HCT116 (cell line): ENCODE results near the gene TMEM243. TPM values are rescaled to one million over a fixed set of nuclear protein-coding genes. Genes with fewer than 3 reads are reported as not detected.
"Not testable (repeated sequence)": the region's sequence is repeated elsewhere in the genome, so short reads cannot be mapped to it uniquely, and the experiment has no call there.

Source experiments
- ATAC-seq: fragments of 200-7000 bp; cut with Tn5 transposase; 2 replicates; pipeline ENCODE4 v1.9.1; 2020; ENCODE audit warnings: mild to moderate bottlenecking, moderate library complexity
- BruUV-seq: library from RNA; stranded (reverse); fragments of 400-500 nt; replicated peaks from 2 replicates; lab custom pipeline; 2021; lab: Mats Ljungman, UMichigan
- CTCF ChIA-PET: fragments of 300-600 bp; sonication (Branson Sonifier 250); formaldehyde crosslinking; loops from one replicate; lab custom pipeline; 2021; ENCODE audit warnings: antibody characterized with exemption; lab: Charles Lee
- POLR2A ChIA-PET: fragments of 300-600, 350-600 bp; sonication (Branson Sonifier 250); formaldehyde crosslinking; loops from one replicate; lab custom pipeline; 2021; ENCODE audit warnings: antibody characterized with exemption; lab: Charles Lee
- RAD21 ChIA-PET, 2 experiments: fragments of 300-600 bp; sonication (Branson Sonifier 250); formaldehyde crosslinking; loops; one replicate each; lab custom pipeline; 2023; ENCODE audit warnings: low total read pairs in 2 of 2; ENCODE audit not compliant: uncharacterized antibody in 2 of 2, unreplicated experiment in 2 of 2, low non-redundant PET in 1 of 2; lab: Charles Lee
- DNase-seq: peaks from one replicate; pipeline ENCODE4 v3.0.0-alpha.2; 2010; ENCODE audit warnings: low read depth, low spot score
- H2AFZ ChIP-seq: fragments of 200-600 bp; shearing (Covaris generic), sonication (generic); 2 replicates; pipeline ENCODE4 v1.6.1; 2017; ENCODE audit warnings: low read depth, mixed run types, mixed read lengths, antibody characterized with exemption, low read length; ENCODE audit not compliant: poor library complexity, severe bottlenecking
- H3K27ac ChIP-seq: 2 replicates; pipeline ENCODE4 v1.5.1; 2012; ENCODE audit warnings: low read depth, low read length
- H3K27me3 ChIP-seq: fragments of 200-600 bp; sonication (generic); 2 replicates; pipeline ENCODE4 v1.6.1; 2016; ENCODE audit warnings: mixed run types, low read length, mixed read lengths; ENCODE audit not compliant: insufficient read depth
- H3K36me3 ChIP-seq, 2 experiments: fragments of 200-500 bp in 1 of 2; fragments of 200-600 bp in 1 of 2; sonication (Bioruptor generic) in 1 of 2; sonication (generic) in 1 of 2; 2 replicates each; pipeline versions ENCODE4 v1.5.1 to v1.6.1; 2014 to 2016; ENCODE audit warnings: low read length in 2 of 2, inconsistent platforms in 1 of 2, mixed read lengths in 1 of 2, mixed run types in 1 of 2; ENCODE audit not compliant: insufficient read depth in 2 of 2, control insufficient read depth in 1 of 2
- H3K4me1 ChIP-seq, 2 experiments: fragments of 200-600 bp in 1 of 2; sonication (generic) in 1 of 2; 2 replicates each; pipeline versions ENCODE4 v1.5.1 to v1.6.1; 2012 to 2017; ENCODE audit warnings: low read length in 2 of 2, inconsistent platforms in 1 of 2, mild to moderate bottlenecking in 1 of 2, mixed read lengths in 1 of 2, mixed run types in 1 of 2, moderate library complexity in 1 of 2; ENCODE audit not compliant: insufficient read depth in 2 of 2, control insufficient read depth in 1 of 2
- H3K4me2 ChIP-seq: fragments of 200-600 bp; sonication (generic); 2 replicates; pipeline ENCODE4 v1.6.1; 2017; ENCODE audit warnings: mixed run types, low read length, mixed read lengths
- H3K4me3 ChIP-seq, 2 experiments: fragments of 200-600 bp in 1 of 2; sonication (generic) in 1 of 2; replicated peaks in 1 of 2; 2 replicates each; pipeline ENCODE4 v1.5.1; 2011 to 2016; ENCODE audit warnings: low read length in 2 of 2, control low read depth in 1 of 2, low read depth in 1 of 2, mild to moderate bottlenecking in 1 of 2, mixed read lengths in 1 of 2, mixed run types in 1 of 2
- H3K79me2 ChIP-seq: fragments of 200-600 bp; sonication (generic); 2 replicates; pipeline ENCODE4 v1.6.1; 2017; ENCODE audit warnings: mild to moderate bottlenecking, mixed run types, low read length, moderate library complexity, mixed read lengths; ENCODE audit not compliant: insufficient read depth
- H3K9ac ChIP-seq: fragments of 200-600 bp; sonication (generic); 2 replicates; pipeline ENCODE4 v1.6.1; 2016; ENCODE audit warnings: low read length, mixed read lengths
- H3K9me2 ChIP-seq: fragments of 200-600 bp; sonication (generic), shearing (Covaris generic); 2 replicates; pipeline ENCODE4 v1.6.1; 2017; ENCODE audit warnings: mixed run types, mild to moderate bottlenecking, moderate library complexity; ENCODE audit not compliant: insufficient read depth
- H3K9me3 ChIP-seq, 2 experiments: fragments of 200-500 bp in 1 of 2; fragments of 200-600 bp in 1 of 2; sonication (Bioruptor generic) in 1 of 2; sonication (generic) in 1 of 2; 2 replicates each; pipeline ENCODE4 v1.6.1; 2014 to 2017; ENCODE audit warnings: low read length in 2 of 2, mixed read lengths in 2 of 2, inconsistent platforms in 1 of 2, low read depth in 1 of 2, mild to moderate bottlenecking in 1 of 2, mixed run types in 1 of 2, moderate library complexity in 1 of 2; ENCODE audit not compliant: control insufficient read depth in 1 of 2, insufficient read depth in 1 of 2
- H4K20me1 ChIP-seq: fragments of 200-600 bp; sonication (generic), shearing (Covaris generic); 2 replicates; pipeline ENCODE4 v1.6.1; 2017; ENCODE audit warnings: mixed run types, mild to moderate bottlenecking, moderate library complexity; ENCODE audit not compliant: insufficient read depth
- ATF3 ChIP-seq: IDR thresholded peaks from 2 replicates; pipeline ENCODE4 v1.6.1; 2012
- EZH2phosphoT487 ChIP-seq: fragments of 200-600 bp; IDR thresholded peaks from 2 replicates; pipeline ENCODE4 v1.6.1; 2018; ENCODE audit warnings: antibody characterized with exemption, borderline replicate concordance
- YY1 ChIP-seq: IDR thresholded peaks from 2 replicates; pipeline ENCODE4 v1.6.1; 2011; ENCODE audit warnings: low read length, low read depth, moderate library complexity, mild to moderate bottlenecking; ENCODE audit not compliant: insufficient replicate concordance; ENCODE audit errors: extremely low read depth
- ZNF274 ChIP-seq: fragments of 200-500 bp; sonication (Bioruptor generic); IDR thresholded peaks from 2 replicates; pipeline ENCODE4 v1.6.1; 2014; ENCODE audit warnings: mild to moderate bottlenecking, low read depth, low read length, inconsistent platforms
- intact Hi-C: fragments of 100-400 bp; cut with micrococcal nuclease; formaldehyde crosslinking; loops from 2 replicates; pipeline ENCODE4 v1.10.0; 2022
- total RNA-seq: library from RNA; stranded (reverse); gene quantifications from one replicate; pipeline ENCODE4 v1.2.1, GENCODE V29; 2021; ENCODE audit not compliant: unreplicated experiment

TMEM243 gene
- total RNA-seq, 1 experiment from 2014 or later, result 23.3 TPM

GRCh38 chr7:87253589-87254087 lies 34.1 kb upstream of the TMEM243 start:
- H3K4me3 ChIP-seq, result no peak overlapping the region
- no peak overlapping the region for H3K4me2 ChIP-seq
- H3K9ac ChIP-seq, result no peak overlapping the region
- CTCF ChIA-PET, result no interaction called here
- no peak for TF ChIP-seq ATF3
- no peak for TF ChIP-seq EZH2phosphoT487
- no peak for TF ChIP-seq ZNF274
- TF ChIP-seq YY1, result no peak
- BruUV-seq, result no TSS peak
- H3K27me3 ChIP-seq, result no peaks in the 10 kb centered on the region
- no peaks in the 10 kb centered on the region for H3K9me3 ChIP-seq
- no peaks in the 10 kb centered on the region for H3K4me1 ChIP-seq
- no peaks in the 10 kb centered on the region for H4K20me1 ChIP-seq
- H3K36me3 ChIP-seq, result no peaks in the 10 kb centered on the region
- POLR2A ChIA-PET, result no interaction called here
- H3K79me2 ChIP-seq, result no peaks in the 10 kb centered on the region
- no peak overlapping the region for H3K27ac ChIP-seq
- intact Hi-C loops, result no loop called here
- RAD21 ChIA-PET, result no interaction called here
- ATAC-seq (no peak), DNase-seq (no peak)
- no peaks in the 10 kb centered on the region; the same call in 1 of the 2 replicates for H3K9me2 ChIP-seq
- no peak overlapping the region for H2AFZ ChIP-seq

- RAD21 ChIA-PET, H3K27ac ChIP-seq, intact Hi-C loops, H2AFZ ChIP-seq, H3K4me1 ChIP-seq, H3K4me3 ChIP-seq, H3K9me2 ChIP-seq, H3K9me3 ChIP-seq, CTCF ChIA-PET, ATAC-seq, H3K79me2 ChIP-seq, H4K20me1 ChIP-seq, DNase-seq, H3K27me3 ChIP-seq, POLR2A ChIA-PET, H3K9ac ChIP-seq, H3K4me2 ChIP-seq, BruUV-seq, H3K36me3 ChIP-seq: not testable (repeated sequence)
Observed at GRCh38 chr7:87245671-87246070, 26.1 kb upstream of the TMEM243 start.

GRCh38 chr7:87238464-87239051 lies 19.0 kb upstream of the TMEM243 start:
- BruUV-seq, H2AFZ ChIP-seq: not testable (repeated sequence)

More at GRCh38 chr7:87238464-87239051, 19.0 kb upstream of the TMEM243 start:
- H3K4me1 ChIP-seq, CTCF ChIA-PET, H3K9me3 ChIP-seq, H3K27ac ChIP-seq, POLR2A ChIA-PET, H3K27me3 ChIP-seq, H3K9me2 ChIP-seq, ATAC-seq, H4K20me1 ChIP-seq, H3K9ac ChIP-seq, DNase-seq, RAD21 ChIA-PET, H3K4me2 ChIP-seq, H3K4me3 ChIP-seq, H3K79me2 ChIP-seq, H3K36me3 ChIP-seq: not testable (repeated sequence)
- intact Hi-C loops, result loop anchor here (5.0 to 10.0 kb wide), 3 partner anchors 179 to 326 kb away; no protein-coding TSS in a partner anchor
